HEK293 (cell line): ENCODE data around the gene RYR2.

Experiments used
- BCL11A ChIP-seq: fragments of 450-650 bp; formaldehyde crosslinking; IDR thresholded peaks from 2 replicates; pipeline ENCODE4 v1.5.1; 2016; ENCODE audit warnings: low read depth, missing biosample characterization, missing genetic modification characterization
- CTCF ChIP-seq: fragments of 450-650 bp; formaldehyde crosslinking; IDR thresholded peaks from 2 replicates; pipeline ENCODE4 v1.5.1; 2016; ENCODE audit warnings: missing biosample characterization, missing genetic modification characterization
- MEIS1 ChIP-seq: sonication (generic); formaldehyde crosslinking; IDR thresholded peaks from 2 replicates; pipeline ENCODE4 v1.8.1; 2022; ENCODE audit warnings: missing genetic modification reagents, mild to moderate bottlenecking, borderline replicate concordance
- PRDM1 ChIP-seq: fragments of 450-650 bp; formaldehyde crosslinking; IDR thresholded peaks from 2 replicates; pipeline ENCODE4; 2016; ENCODE audit warnings: missing biosample characterization, missing genetic modification characterization
- PRDM4 ChIP-seq: fragments of 450-650 bp; formaldehyde crosslinking; IDR thresholded peaks from 2 replicates; pipeline ENCODE4 v1.5.1; 2017; ENCODE audit warnings: missing biosample characterization, missing genetic modification characterization
- REST ChIP-seq: fragments of 450-650 bp; formaldehyde crosslinking; IDR thresholded peaks from 2 replicates; pipeline ENCODE4 v1.5.1; 2016; ENCODE audit warnings: missing biosample characterization, missing genetic modification characterization
- ZNF423 ChIP-seq: fragments of 450-650 bp; formaldehyde crosslinking; IDR thresholded peaks from 2 replicates; pipeline ENCODE4 v1.5.1; 2016; ENCODE audit warnings: missing biosample characterization, missing genetic modification characterization
- ZNF513 ChIP-seq: fragments of 450-650 bp; IDR thresholded peaks from 2 replicates; pipeline ENCODE4 v1.5.1; 2018; ENCODE audit warnings: missing biosample characterization, missing genetic modification characterization
- ZNF549 ChIP-seq: fragments of 450-650 bp; IDR thresholded peaks from 2 replicates; pipeline ENCODE4 v1.5.1; 2018; ENCODE audit warnings: missing biosample characterization, missing genetic modification characterization, mild to moderate bottlenecking, inconsistent platforms, moderate library complexity
- ZNF639 ChIP-seq: fragments of 450-650 bp; formaldehyde crosslinking; IDR thresholded peaks from 2 replicates; pipeline ENCODE4 v1.5.1; 2016; ENCODE audit warnings: missing biosample characterization, missing genetic modification characterization
- ZSCAN30 ChIP-seq: fragments of 450-650 bp; IDR thresholded peaks from 2 replicates; pipeline ENCODE4 v1.5.1; 2018; ENCODE audit warnings: missing biosample characterization, mild to moderate bottlenecking, missing genetic modification characterization, moderate library complexity
- TF ChIP-seq, protein P1 (sequence below): fragments of 450-650 bp; formaldehyde crosslinking; IDR thresholded peaks from 2 replicates; pipeline ENCODE4 v1.5.1; 2017; ENCODE audit warnings: missing biosample characterization, missing genetic modification characterization

DNA sequence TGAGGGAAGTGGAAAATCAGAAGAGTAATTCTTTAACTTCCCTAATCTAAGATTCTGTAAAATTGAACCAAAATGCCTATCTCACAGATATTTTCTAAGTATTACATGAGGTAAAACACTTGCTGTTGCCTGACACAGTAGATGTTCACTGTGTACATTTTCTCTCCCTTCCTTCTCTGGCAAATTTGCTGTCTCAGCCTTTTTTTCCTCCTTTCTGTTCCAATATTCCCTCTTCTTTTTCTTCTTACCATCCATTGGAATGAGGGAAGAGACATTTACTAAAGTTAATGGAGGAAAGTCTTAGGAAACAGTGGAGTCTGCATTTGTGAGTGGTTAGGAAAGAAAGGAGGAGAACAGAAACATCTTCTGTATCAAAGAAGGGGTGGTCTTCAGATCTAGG is 608.8 kb downstream of the RYR2 start:
- no peak for TF ChIP-seq ZNF513 (tag by site-specific recombination)
- TF ChIP-seq ZNF549, result no peak
- TF ChIP-seq PRDM4 (tag by site-specific recombination), result no peak
- TF ChIP-seq BCL11A (tag by site-specific recombination), result no peak
- TF ChIP-seq PRDM1 (tag by site-specific recombination), result no peak
- TF ChIP-seq ZSCAN30 (tag by site-specific recombination), result no peak
- TF ChIP-seq ZNF423 (tag by site-specific recombination), result no peak
- TF ChIP-seq, protein P1, sequence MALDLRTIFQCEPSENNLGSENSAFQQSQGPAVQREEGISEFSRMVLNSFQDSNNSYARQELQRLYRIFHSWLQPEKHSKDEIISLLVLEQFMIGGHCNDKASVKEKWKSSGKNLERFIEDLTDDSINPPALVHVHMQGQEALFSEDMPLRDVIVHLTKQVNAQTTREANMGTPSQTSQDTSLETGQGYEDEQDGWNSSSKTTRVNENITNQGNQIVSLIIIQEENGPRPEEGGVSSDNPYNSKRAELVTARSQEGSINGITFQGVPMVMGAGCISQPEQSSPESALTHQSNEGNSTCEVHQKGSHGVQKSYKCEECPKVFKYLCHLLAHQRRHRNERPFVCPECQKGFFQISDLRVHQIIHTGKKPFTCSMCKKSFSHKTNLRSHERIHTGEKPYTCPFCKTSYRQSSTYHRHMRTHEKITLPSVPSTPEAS, result no peak
- no peak for TF ChIP-seq CTCF (tag by site-specific recombination)
- no peak for TF ChIP-seq MEIS1
- TF ChIP-seq ZNF639, result no peak
- TF ChIP-seq REST, result no peak
